Caco-2 (cell line): ENCODE data around the gene LRRFIP1. TPM values are rescaled to one million over a fixed set of nuclear protein-coding genes. Genes with fewer than 3 reads are reported as not detected.

Experiments
- BruUV-seq: library from RNA; stranded (reverse); fragments of 400-500 nt; replicated peaks from 2 replicates; lab custom pipeline; 2021; lab: Mats Ljungman, UMichigan
- CTCF ChIA-PET: fragments of 300-600 bp; sonication (Branson Sonifier 250); formaldehyde crosslinking; loops from one replicate; lab custom pipeline; 2022; ENCODE audit warnings: antibody characterized with exemption; lab: Charles Lee
- POLR2A ChIA-PET: fragments of 300-600 bp; sonication (Branson Sonifier 250); formaldehyde crosslinking; loops from one replicate; lab custom pipeline; 2022; ENCODE audit warnings: antibody characterized with exemption; lab: Charles Lee
- DNase-seq, 2 experiments: peaks; one replicate each; pipeline versions ENCODE4 v3.0.0 to v3.0.0-alpha.2; 2020 to 2022
- H3K27me3 ChIP-seq: replicated peaks from 2 replicates; pipeline ENCODE4 v1.6.0; 2011; ENCODE audit warnings: low read length; ENCODE audit not compliant: control insufficient read depth, insufficient read depth
- H3K36me3 ChIP-seq: 2 replicates; pipeline ENCODE4 v1.5.1; 2011; ENCODE audit warnings: low read length; ENCODE audit not compliant: control insufficient read depth, insufficient read depth
- H3K4me1 ChIP-seq: fragments of 250-450 bp; sonication (Bioruptor Pico); 2 replicates; pipeline ENCODE4 v1.5.1; 2020; ENCODE audit warnings: mild to moderate bottlenecking
- H3K4me3 ChIP-seq: 2 replicates; pipeline ENCODE4 v1.5.1; 2011; ENCODE audit warnings: low read depth, mild to moderate bottlenecking, control low read depth, low read length
- H3K9me3 ChIP-seq: fragments of 250-450 bp; sonication (Bioruptor Pico); 2 replicates; pipeline ENCODE4 v1.5.1; 2020; ENCODE audit warnings: mild to moderate bottlenecking, moderate library complexity
- H3K27ac Mint-ChIP-seq: one replicate; pipeline ENCODE4 v1.8.0; 2022; ENCODE audit warnings: mixed read lengths; ENCODE audit not compliant: unreplicated experiment
- H3K27me3 Mint-ChIP-seq: one replicate; pipeline ENCODE4 v1.8.0; 2022; ENCODE audit warnings: mixed read lengths; ENCODE audit not compliant: insufficient read depth, unreplicated experiment
- H3K36me3 Mint-ChIP-seq: one replicate; pipeline ENCODE4 v1.8.0; 2022; ENCODE audit warnings: mild to moderate bottlenecking, mixed read lengths; ENCODE audit not compliant: insufficient read depth, unreplicated experiment
- H3K4me1 Mint-ChIP-seq: one replicate; pipeline ENCODE4 v1.8.0; 2022; ENCODE audit warnings: low read depth, mixed read lengths; ENCODE audit not compliant: unreplicated experiment
- H3K4me3 Mint-ChIP-seq: one replicate; pipeline ENCODE4 v1.8.0; 2022; ENCODE audit warnings: mild to moderate bottlenecking, moderate library complexity, mixed read lengths; ENCODE audit not compliant: unreplicated experiment
- H3K9me3 Mint-ChIP-seq: one replicate; pipeline ENCODE4 v1.8.0; 2022; ENCODE audit warnings: mixed read lengths; ENCODE audit not compliant: unreplicated experiment
- CTCF ChIP-seq, 2 experiments: fragments of 200-600 bp in 1 of 2; IDR thresholded peaks; 1 replicate in 1 of 2; 2 replicates in 1 of 2; pipeline versions ENCODE4 v1.5.1 to v1.8.0; 2011 to 2022; ENCODE audit warnings: antibody characterized with exemption in 1 of 2, control low read depth in 1 of 2, inconsistent platforms in 1 of 2, low read depth in 1 of 2, low read length in 1 of 2, mild to moderate bottlenecking in 1 of 2, moderate library complexity in 1 of 2; ENCODE audit not compliant: insufficient read depth in 1 of 2, severe bottlenecking in 1 of 2, unreplicated experiment in 1 of 2
- intact Hi-C: fragments of 100-400 bp; cut with micrococcal nuclease; formaldehyde crosslinking; loops from one replicate; pipeline ENCODE4 v1.10.0; 2022; ENCODE audit not compliant: unreplicated experiment
- total RNA-seq: library from RNA; stranded (reverse); gene quantifications from 2 replicates; pipeline ENCODE4 v1.2.3, GENCODE V29; 2022

The LRRFIP1 gene
- total RNA-seq, 1 experiment from 2014 or later = 37.1 TPM

- Mint-ChIP-seq H3K4me3 (peak overlapping the region; percentile 72), H3K27ac (no peak overlapping the region), H3K9me3 (no peaks in the 10 kb centered on the region), H3K36me3 (no peaks in the 10 kb centered on the region), H3K27me3 (no peaks in the 10 kb centered on the region), H3K4me1 (peaks cover 19% of the 10 kb centered on the region)
- ChIA-PET CTCF (interaction anchor here (1.3 kb wide), 1 partner anchor 21 kb away, joined by 5 read pairs; no protein-coding TSS in a partner anchor), POLR2A (no interaction called here)
- no peak for DNase-seq
- intact Hi-C loops = loop anchor here (5.0 to 10.0 kb wide), 2 partner anchors 48 to 100 kb away; partner anchors contain the start of gene RAB17
- TF ChIP-seq CTCF (IDR thresholded peaks at IDR 0.05; ENCODE audit: insufficient read depth in 1 of 2, low read depth in 1 of 2, low read length in 1 of 2, severe bottlenecking in 1 of 2, unreplicated experiment in 1 of 2) = no peak
- BruUV-seq = no TSS peak
- H3K4me3 ChIP-seq = no peak overlapping the region
- H3K27me3 ChIP-seq = no peaks in the 10 kb centered on the region
- H3K9me3 ChIP-seq = no peaks in the 10 kb centered on the region
- peaks cover 19% of the 10 kb centered on the region; the same call in 1 of the 2 replicates for H3K4me1 ChIP-seq
- no peaks in the 10 kb centered on the region for H3K36me3 ChIP-seq
Measured at GRCh38 chr2:237694415-237695194, 67.2 kb downstream of the LRRFIP1 start.

- Histone ChIP-seq H3K36me3 (no peaks in the 10 kb centered on the region), H3K9me3 (no peaks in the 10 kb centered on the region), H3K4me3 (no peak overlapping the region), H3K4me1 (peaks cover 19% of the 10 kb centered on the region; the same call in 1 of the 2 replicates), H3K27me3 (no peaks in the 10 kb centered on the region)
- no peak overlapping the region for H3K4me3 Mint-ChIP-seq
- no peaks in the 10 kb centered on the region for H3K36me3 Mint-ChIP-seq
- CTCF ChIA-PET = no interaction called here
- no peaks in the 10 kb centered on the region for H3K9me3 Mint-ChIP-seq
- DNase-seq = no peak
- H3K27me3 Mint-ChIP-seq = no peaks in the 10 kb centered on the region
- POLR2A ChIA-PET = no interaction called here
- H3K27ac Mint-ChIP-seq = no peak overlapping the region
- intact Hi-C loops = loop anchor here (10.0 kb wide), 1 partner anchor 100 kb away; the partner anchor contains the start of gene RAB17
- H3K4me1 Mint-ChIP-seq = peaks cover 19% of the 10 kb centered on the region
- TF ChIP-seq CTCF (IDR thresholded peaks at IDR 0.05; ENCODE audit: insufficient read depth in 1 of 2, low read depth in 1 of 2, low read length in 1 of 2, severe bottlenecking in 1 of 2, unreplicated experiment in 1 of 2) = no peak
- BruUV-seq = no TSS peak
Measured at GRCh38 chr2:237695201-237695780, 67.9 kb downstream of the LRRFIP1 start.

- H3K27ac Mint-ChIP-seq = no peak overlapping the region
- Histone ChIP-seq H3K9me3 (no peaks in the 10 kb centered on the region), H3K36me3 (no peaks in the 10 kb centered on the region), H3K4me3 (no peak overlapping the region), H3K4me1 (peaks cover 18% of the 10 kb centered on the region; the same call in 1 of the 2 replicates), H3K27me3 (no peaks in the 10 kb centered on the region)
- H3K4me3 Mint-ChIP-seq = no peak overlapping the region
- no TSS peak for BruUV-seq
- POLR2A ChIA-PET = no interaction called here
- no peaks in the 10 kb centered on the region for H3K27me3 Mint-ChIP-seq
- CTCF ChIA-PET = interaction anchor here (1.1 kb wide), 1 partner anchor 49 kb away, joined by 3 read pairs; no protein-coding TSS in a partner anchor
- no peaks in the 10 kb centered on the region for H3K9me3 Mint-ChIP-seq
- TF ChIP-seq CTCF (IDR thresholded peaks at IDR 0.05; ENCODE audit: insufficient read depth in 1 of 2, low read depth in 1 of 2, low read length in 1 of 2, severe bottlenecking in 1 of 2, unreplicated experiment in 1 of 2) = no peak
- intact Hi-C loops = loop anchor here (10.0 kb wide), 1 partner anchor 102 kb away; the partner anchor contains the start of gene RAB17
- no peaks in the 10 kb centered on the region for H3K36me3 Mint-ChIP-seq
- peaks cover 19% of the 10 kb centered on the region for H3K4me1 Mint-ChIP-seq
- no peak for DNase-seq
Measured at GRCh38 chr2:237696461-237696860, 69.1 kb downstream of the LRRFIP1 start.
